Posterior cingulate gyrus (tissue), 11 donors: ENCODE data around the gene FBXO21.

Experiments used
- DNase-seq, 10 donors: peaks; one replicate each; pipeline versions ENCODE4 v3.0.0 to v3.0.0-alpha.2; 2020 to 2021; ENCODE audit warnings: mixed read lengths in 3 of 10
- intact Hi-C: fragments of 100-400 bp; cut with DNase I; formaldehyde crosslinking; loops from one replicate; pipeline ENCODE4 v1.15.1; 2023

FBXO21 gene

GRCh38 chr12:117171499-117172162 is 18.6 kb downstream of the FBXO21 start:
- no peak for DNase-seq
- intact Hi-C loops = no loop called here

GRCh38 chr12:117169548-117169947 is 20.7 kb downstream of the FBXO21 start:
- DNase-seq = peak in 1 of 10 donors; percentile 32
- intact Hi-C loops = no loop called here

- intact Hi-C loops = no loop called here
- no peak for DNase-seq
These were observed 21.3 kb downstream of the FBXO21 start for GRCh38 chr12:117168976-117169375.

GRCh38 chr12:117167769-117168168 is 22.5 kb downstream of the FBXO21 start:
- peak in 1 of 10 donors; percentile 22 for DNase-seq
- intact Hi-C loops = no loop called here

GRCh38 chr12:117166107-117166506 is 24.2 kb downstream of the FBXO21 start:
- intact Hi-C loops = no loop called here
- DNase-seq = no peak

- no peak for DNase-seq
- intact Hi-C loops = no loop called here
These were observed 24.9 kb downstream of the FBXO21 start for GRCh38 chr12:117165342-117165741.

- intact Hi-C loops = no loop called here
- no peak for DNase-seq
These were observed 27.6 kb downstream of the FBXO21 start for GRCh38 chr12:117162633-117163032.

GRCh38 chr12:117162167-117162539 is 28.1 kb downstream of the FBXO21 start:
- DNase-seq = no peak
- intact Hi-C loops = no loop called here

- intact Hi-C loops = no loop called here
These were observed 28.7 kb downstream of the FBXO21 start for GRCh38 chr12:117161460-117162166.

GRCh38 chr12:117159674-117160073 is 30.6 kb downstream of the FBXO21 start:
- intact Hi-C loops = no loop called here
- DNase-seq = no peak

More at GRCh38 chr12:117161460-117162166, 28.7 kb downstream of the FBXO21 start:
- DNase-seq = peak in 1 of 10 donors; percentile 66

- DNase-seq = no peak
- intact Hi-C loops = no loop called here
These were observed 31.2 kb downstream of the FBXO21 start for GRCh38 chr12:117158911-117159553.

GRCh38 chr12:117158096-117158495 is 32.2 kb downstream of the FBXO21 start:
- no peak for DNase-seq
- intact Hi-C loops = no loop called here

GRCh38 chr12:117155278-117156060 is 34.8 kb downstream of the FBXO21 start:
- DNase-seq = peak; percentile 16 to 93 (median 64)
- intact Hi-C loops = no loop called here

GRCh38 chr12:117152793-117153775 is 37.2 kb downstream of the FBXO21 start:
- intact Hi-C loops = no loop called here
- DNase-seq = peak in 1 of 10 donors; percentile 16

- intact Hi-C loops = no loop called here
- no peak for DNase-seq
These were observed 38.8 kb downstream of the FBXO21 start for GRCh38 chr12:117151403-117152031.

- DNase-seq = peak in 1 of 10 donors; percentile 32
- intact Hi-C loops = loop anchor here (10.0 kb wide), 1 partner anchor 125 kb away; no protein-coding TSS in a partner anchor
These were observed 40.8 kb downstream of the FBXO21 start for GRCh38 chr12:117149431-117149830.

GRCh38 chr12:117148642-117149041 is 41.6 kb downstream of the FBXO21 start:
- intact Hi-C loops = loop anchor here (10.0 kb wide), 1 partner anchor 124 kb away; no protein-coding TSS in a partner anchor
- peak in 1 of 10 donors; percentile 57 for DNase-seq

GRCh38 chr12:117147639-117148038 is 42.6 kb downstream of the FBXO21 start:
- intact Hi-C loops = loop anchor here (10.0 kb wide), 1 partner anchor 123 kb away; no protein-coding TSS in a partner anchor

More at GRCh38 chr12:117147639-117148038, 42.6 kb downstream of the FBXO21 start:
- DNase-seq = peak in 1 of 10 donors; percentile 40
